RPMI8226 (cell line): ENCODE data around the gene DPF3.

Experiments
- DNase-seq: peaks from one replicate; pipeline ENCODE4 v3.0.0-alpha.2; 2015

The DPF3 gene

GRCh38 chr14:72833174-72833573 is 60.7 kb downstream of the DPF3 start:
- no peak for DNase-seq

- no peak for DNase-seq
These were observed 62.9 kb downstream of the DPF3 start for GRCh38 chr14:72830786-72831594.

GRCh38 chr14:72830356-72830755 is 63.5 kb downstream of the DPF3 start:
- no peak for DNase-seq

- DNase-seq, result no peak
These were observed 65.3 kb downstream of the DPF3 start for GRCh38 chr14:72828604-72829003.

- DNase-seq, result no peak
These were observed 67.9 kb downstream of the DPF3 start for GRCh38 chr14:72826039-72826438.

- no peak for DNase-seq
These were observed 68.4 kb downstream of the DPF3 start for GRCh38 chr14:72825486-72825885.

GRCh38 chr14:72824051-72824450 is 69.8 kb downstream of the DPF3 start:
- DNase-seq, result no peak

- DNase-seq, result no peak
These were observed 70.8 kb downstream of the DPF3 start for GRCh38 chr14:72822946-72823611.

GRCh38 chr14:72818998-72819397 is 74.9 kb downstream of the DPF3 start:
- DNase-seq, result no peak

GRCh38 chr14:72816287-72816686 is 77.6 kb downstream of the DPF3 start:
- no peak for DNase-seq

- DNase-seq, result no peak
These were observed 78.5 kb downstream of the DPF3 start for GRCh38 chr14:72815430-72815829.

GRCh38 chr14:72812292-72812851 is 81.5 kb downstream of the DPF3 start:
- DNase-seq, result no peak

- DNase-seq, result no peak
These were observed 83.7 kb downstream of the DPF3 start for GRCh38 chr14:72810201-72810600.

- DNase-seq, result no peak
These were observed 84.8 kb downstream of the DPF3 start for GRCh38 chr14:72809063-72809462.

- DNase-seq, result no peak
These were observed 85.3 kb downstream of the DPF3 start for GRCh38 chr14:72808564-72808963.

- no peak for DNase-seq
These were observed 91.3 kb downstream of the DPF3 start for GRCh38 chr14:72802588-72802946.

GRCh38 chr14:72801836-72802587 is 91.9 kb downstream of the DPF3 start:
- no peak for DNase-seq

GRCh38 chr14:72801381-72801812 is 92.5 kb downstream of the DPF3 start:
- DNase-seq, result no peak

- no peak for DNase-seq
These were observed 93.0 kb downstream of the DPF3 start for GRCh38 chr14:72800848-72801370.

GRCh38 chr14:72800296-72800695 is 93.6 kb downstream of the DPF3 start:
- no peak for DNase-seq

- no peak for DNase-seq
These were observed 97.0 kb downstream of the DPF3 start for GRCh38 chr14:72796935-72797334.

GRCh38 chr14:72793156-72793939 is 100.6 kb downstream of the DPF3 start:
- DNase-seq, result no peak
